Thoracic aorta (tissue), 2 donors: Measurements from ENCODE around the gene LNPEP. TPM values are rescaled to one million over a fixed set of nuclear protein-coding genes. Genes with fewer than 3 reads are reported as not detected.

Experiments
- ATAC-seq: fragments of 150-250 bp; one replicate; pipeline ENCODE4 v1.8.0; 2017; ENCODE audit warnings: low read depth; ENCODE audit not compliant: insufficient number of reproducible peaks, low FRiP score
- DNase-seq: peaks from one replicate; pipeline ENCODE4 v3.0.0-alpha.2; 2020; ENCODE audit warnings: low spot score
- H3K27ac ChIP-seq, 2 donors: fragments of 200-600 bp; sonication (generic); 1 replicate in 1 of 2; 2 replicates in 1 of 2; pipeline ENCODE4 v1.5.1; 2016; ENCODE audit warnings: mild to moderate bottlenecking in 2 of 2, moderate library complexity in 2 of 2
- H3K27me3 ChIP-seq: fragments of 200-600 bp; sonication (generic); replicated peaks from 2 replicates; pipeline ENCODE4 v1.6.0; 2016; ENCODE audit warnings: mild to moderate bottlenecking; ENCODE audit not compliant: insufficient read depth
- H3K36me3 ChIP-seq: fragments of 200-600 bp; sonication (generic); one replicate; pipeline ENCODE4 v1.5.1; 2016
- H3K4me1 ChIP-seq, 2 donors: fragments of 200-600 bp; sonication (generic); 1 replicate in 1 of 2; 2 replicates in 1 of 2; pipeline versions ENCODE4 v1.5.1 to v1.6.0; 2016; ENCODE audit warnings: low read depth in 2 of 2, mild to moderate bottlenecking in 1 of 2; ENCODE audit not compliant: control insufficient read depth in 1 of 2
- H3K4me3 ChIP-seq: fragments of 200-600 bp; sonication (generic); 2 replicates; pipeline ENCODE4 v1.5.1; 2016; ENCODE audit warnings: mild to moderate bottlenecking
- H3K9me3 ChIP-seq: fragments of 200-600 bp; sonication (generic); 2 replicates; pipeline ENCODE4 v1.5.1; 2016
- CTCF ChIP-seq: fragments of 200-600 bp; sonication (generic); IDR thresholded peaks from one replicate; pipeline ENCODE4 v1.5.1; 2019; ENCODE audit warnings: antibody characterized with exemption
- total RNA-seq, 2 donors: library from RNA; depleted of rRNA; stranded (reverse); fragments of >200 nt; gene quantifications; one replicate each; pipeline versions ENCODE4 v1.1.0 to v1.2.3, GENCODE V29; 2016

The LNPEP gene
- total RNA-seq, 2 donors from 2014 or later: 55.0 to 74.6 TPM

GRCh38 chr5:97072696-97073095, 136.8 kb downstream of the LNPEP start:
- ATAC-seq: no peak
- DNase-seq: no peak
- no peak overlapping the region for H3K4me3 ChIP-seq

GRCh38 chr5:97073420-97073819, 137.5 kb downstream of the LNPEP start:
- Histone ChIP-seq H3K4me1 (peaks cover 0 to 9% of the 10 kb centered on the region in 2 donors), H3K36me3 (no peaks in the 10 kb centered on the region), H3K4me3 (no peak overlapping the region), H3K9me3 (no peaks in the 10 kb centered on the region), H3K27me3 (no peaks in the 10 kb centered on the region), H3K27ac (no peak overlapping the region)
- ATAC-seq: no peak
- DNase-seq: no peak
- no peak for TF ChIP-seq CTCF

More at GRCh38 chr5:97072696-97073095, 136.8 kb downstream of the LNPEP start:
- Histone ChIP-seq H3K27me3 (no peaks in the 10 kb centered on the region), H3K4me1 (peaks cover 0 to 9% of the 10 kb centered on the region in 2 donors), H3K36me3 (no peaks in the 10 kb centered on the region), H3K9me3 (no peaks in the 10 kb centered on the region), H3K27ac (no peak overlapping the region)
- TF ChIP-seq CTCF: no peak

GRCh38 chr5:97074859-97075489, 139.1 kb downstream of the LNPEP start:
- Histone ChIP-seq H3K4me3 (no peak overlapping the region), H3K36me3 (no peaks in the 10 kb centered on the region), H3K27me3 (no peaks in the 10 kb centered on the region), H3K4me1 (peaks cover 0 to 9% of the 10 kb centered on the region in 2 donors), H3K27ac (no peak overlapping the region), H3K9me3 (no peaks in the 10 kb centered on the region)
- DNase-seq (no peak), ATAC-seq (no peak)
- TF ChIP-seq CTCF: no peak

- H3K4me3 ChIP-seq: no peak overlapping the region
- no peak for TF ChIP-seq CTCF
- ATAC-seq (no peak), DNase-seq (no peak)
- H3K9me3 ChIP-seq: no peaks in the 10 kb centered on the region
- no peak overlapping the region for H3K27ac ChIP-seq
- H3K27me3 ChIP-seq: no peaks in the 10 kb centered on the region
- no peaks in the 10 kb centered on the region for H3K36me3 ChIP-seq
- peaks cover 0 to 7% of the 10 kb centered on the region in 2 donors for H3K4me1 ChIP-seq
These were observed 139.8 kb downstream of the LNPEP start for GRCh38 chr5:97075649-97076048.

DNA sequence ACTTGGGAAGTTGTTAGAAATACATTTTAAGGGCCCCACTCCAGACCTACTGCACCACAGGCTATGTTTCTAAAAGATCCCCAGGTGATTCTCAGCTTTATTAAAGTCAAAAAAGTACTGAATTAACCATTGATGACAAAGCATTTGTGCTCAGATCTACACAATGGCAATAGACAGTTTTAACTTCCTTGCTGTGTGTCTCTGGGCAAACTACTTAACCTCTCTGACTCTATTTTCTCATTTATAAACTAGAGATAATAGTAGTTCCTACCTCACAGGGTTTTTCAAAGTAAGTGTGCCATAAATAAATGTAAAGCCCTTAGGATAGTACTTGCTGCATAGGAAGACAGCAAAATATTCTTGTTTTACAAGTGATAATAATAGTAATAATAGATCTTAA, 140.2 kb downstream of the LNPEP start:
- peaks cover 0 to 4% of the 10 kb centered on the region in 2 donors for H3K4me1 ChIP-seq
- H3K27ac ChIP-seq: no peak overlapping the region
- H3K9me3 ChIP-seq: no peaks in the 10 kb centered on the region
- no peak for TF ChIP-seq CTCF
- H3K36me3 ChIP-seq: no peaks in the 10 kb centered on the region
- H3K4me3 ChIP-seq: no peak overlapping the region
- H3K27me3 ChIP-seq: no peaks in the 10 kb centered on the region
- no peak for ATAC-seq
- DNase-seq: no peak
